Breast epithelium (tissue), 3 donors: ENCODE results near the gene LOXL3.

Source experiments
- CTCF ChIP-seq, 3 donors: fragments of 450-650 bp; IDR thresholded peaks; one replicate each; pipeline ENCODE4 v1.5.1; 2016 to 2017; ENCODE audit warnings: antibody characterized with exemption in 3 of 3, mild to moderate bottlenecking in 3 of 3, moderate library complexity in 3 of 3
- POLR2A ChIP-seq: fragments of 450-650 bp; IDR thresholded peaks from one replicate; pipeline ENCODE4 v1.6.1; 2016; ENCODE audit warnings: antibody characterized with exemption, mild to moderate bottlenecking, moderate library complexity

- TF ChIP-seq CTCF (IDR thresholded peaks at IDR 0.05) (no peak), POLR2A (no peak)
Observed at GRCh38 chr2:74566076-74566753, 12.5 kb upstream of the LOXL3 start.
